Measurements from ENCODE around the gene FGFR3. TPM values are rescaled to one million over a fixed set of nuclear protein-coding genes. Genes with fewer than 3 reads are reported as not detected.

Gene FGFR3
- total and polyA plus RNA-seq, 2 of the 4 experiments (the other 2 are of a cell fraction), result 0.18 to 0.67 TPM

DNA sequence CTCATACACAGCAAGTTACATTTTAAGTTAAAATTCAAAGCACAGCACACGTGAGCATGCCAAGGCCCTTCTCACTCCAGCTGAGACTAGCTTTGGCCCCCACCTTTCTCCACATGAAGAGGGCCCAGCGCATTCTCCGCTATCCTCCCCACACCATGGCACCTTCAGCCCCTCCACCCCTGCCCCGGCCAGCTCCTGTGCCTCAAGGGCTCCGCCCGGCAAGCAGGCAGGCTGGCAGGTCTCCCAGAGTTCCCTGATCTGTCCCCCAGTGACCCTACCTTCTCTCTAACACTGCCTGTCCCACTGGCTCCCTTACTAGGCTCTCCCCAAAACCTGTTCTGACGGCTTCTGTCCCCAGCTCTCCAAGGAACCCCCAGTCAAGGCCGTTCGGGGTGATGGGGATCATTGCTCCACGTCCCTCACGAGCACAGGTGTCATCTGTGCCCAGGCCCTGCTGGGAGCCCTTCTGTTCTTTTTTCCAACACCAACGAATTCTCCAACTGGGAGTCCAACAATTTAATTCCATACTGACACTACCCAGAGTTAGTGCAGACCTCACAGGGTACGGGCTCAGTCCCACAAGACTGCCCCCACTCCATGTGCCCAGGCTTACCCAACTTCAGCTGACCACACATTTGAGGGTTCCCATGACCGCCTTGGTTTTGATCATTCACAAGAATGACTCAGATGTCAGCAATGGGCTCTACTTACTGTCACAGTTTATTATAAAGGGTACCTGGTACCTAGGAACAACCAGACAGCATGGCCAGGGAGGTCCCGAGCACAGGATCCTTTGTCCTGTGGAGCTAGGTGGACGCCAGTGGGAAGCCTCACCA lies 58.7 kb downstream of the FGFR3 start:
- Histone ChIP-seq H3K23ac (ENCODE audit: low read depth, low read length) (0 out of 2 replicates have a peak overlapping the region, but pooled peaks have one; percentile 16), H3K56ac (ENCODE audit: extremely low read depth, insufficient read depth, low read length) (no peak overlapping the region), H3K9ac (ENCODE audit: low read depth, low read length) (no peak overlapping the region), H3K9me3 (ENCODE audit: control insufficient read depth, insufficient read depth, low read length) (no peaks in the 10 kb centered on the region), H4K5ac (ENCODE audit: low read depth, low read length) (no peak overlapping the region), H3K27ac (ENCODE audit: insufficient read depth, low read length) (no peak overlapping the region), H2AK5ac (ENCODE audit: low read depth, low read length) (no peak overlapping the region; the same call in 1 of the 2 replicates), H3K36me3 (ENCODE audit: control insufficient read depth, insufficient read depth, low read length) (peaks cover 5% of the 10 kb centered on the region), H3K4me3 (ENCODE audit: insufficient read depth, low read depth, low read length) (no peak overlapping the region), H3K4me2 (ENCODE audit: low read depth, low read length) (no peak overlapping the region), H3K27me3 (ENCODE audit: control insufficient read depth, insufficient read depth, low read length) (no peaks in the 10 kb centered on the region), H2BK120ac (ENCODE audit: low read depth, low read length) (no peak overlapping the region), H3K9me1 (ENCODE audit: insufficient read depth, low read length) (peaks cover 35% of the 10 kb centered on the region), H3K4ac (ENCODE audit: low read depth, low read length) (0 out of 2 replicates have a peak overlapping the region, but pooled peaks have one; percentile 2), H2AK9ac (replicated peaks; ENCODE audit: low read depth, low read length, poor library complexity) (no peak overlapping the region), H2AFZ (replicated peaks; ENCODE audit: low read length, poor library complexity) (no peak overlapping the region), H4K20me1 (ENCODE audit: insufficient read depth, low read length) (peaks cover 39% of the 10 kb centered on the region), H4K91ac (ENCODE audit: insufficient read depth, low read depth, low read length) (no peak overlapping the region), H2BK20ac (ENCODE audit: low read depth, low read length) (no peak overlapping the region), H2BK15ac (ENCODE audit: low read depth, low read length) (no peak overlapping the region), H2BK5ac (ENCODE audit: low read depth, low read length, poor library complexity, severe bottlenecking) (no peak overlapping the region), H4K8ac (ENCODE audit: low read depth in 2 of 2, low read length in 2 of 2) (no peak overlapping the region), H3K4me1 (ENCODE audit: control insufficient read depth, insufficient read depth, low read length) (peaks cover 16% of the 10 kb centered on the region; the same call in 1 of the 2 replicates), H3K18ac (ENCODE audit: low read depth, low read length) (no peak overlapping the region), H3K79me1 (ENCODE audit: low read depth in 1 of 2, low read length in 2 of 2) (peaks cover 27 to 69% of the 10 kb centered on the region in 2 experiments), H3K14ac (replicated peaks; ENCODE audit: low read depth, low read length) (no peak overlapping the region)
- CTCF ChIA-PET, result no interaction called here
- DNase-seq (no peak), ATAC-seq (ENCODE audit: low read depth) (no peak)
- POLR2A ChIA-PET (ENCODE audit: unreplicated experiment), result no interaction called here
- no TSS peak for BruUV-seq (replicated peaks)
- intact Hi-C loops (cut with micrococcal nuclease), result no loop called here
- in situ Hi-C loops (cut with MboI; ENCODE audit: low sequenced_read_pairs), result no loop called here
- dilution Hi-C loops (cut with HindIII; ENCODE audit: low sequenced_read_pairs, unreplicated experiment), result no loop called here
- 89% methylated on average over 7 of the region's 16 CpGs; no CpG with 5 or more reads in 1 of the 2 experiments for WGBS, 2 experiments (ENCODE audit: extremely low coverage in 2 of 2, insufficient read length in 1 of 2)
- TF ChIP-seq, protein P1, sequence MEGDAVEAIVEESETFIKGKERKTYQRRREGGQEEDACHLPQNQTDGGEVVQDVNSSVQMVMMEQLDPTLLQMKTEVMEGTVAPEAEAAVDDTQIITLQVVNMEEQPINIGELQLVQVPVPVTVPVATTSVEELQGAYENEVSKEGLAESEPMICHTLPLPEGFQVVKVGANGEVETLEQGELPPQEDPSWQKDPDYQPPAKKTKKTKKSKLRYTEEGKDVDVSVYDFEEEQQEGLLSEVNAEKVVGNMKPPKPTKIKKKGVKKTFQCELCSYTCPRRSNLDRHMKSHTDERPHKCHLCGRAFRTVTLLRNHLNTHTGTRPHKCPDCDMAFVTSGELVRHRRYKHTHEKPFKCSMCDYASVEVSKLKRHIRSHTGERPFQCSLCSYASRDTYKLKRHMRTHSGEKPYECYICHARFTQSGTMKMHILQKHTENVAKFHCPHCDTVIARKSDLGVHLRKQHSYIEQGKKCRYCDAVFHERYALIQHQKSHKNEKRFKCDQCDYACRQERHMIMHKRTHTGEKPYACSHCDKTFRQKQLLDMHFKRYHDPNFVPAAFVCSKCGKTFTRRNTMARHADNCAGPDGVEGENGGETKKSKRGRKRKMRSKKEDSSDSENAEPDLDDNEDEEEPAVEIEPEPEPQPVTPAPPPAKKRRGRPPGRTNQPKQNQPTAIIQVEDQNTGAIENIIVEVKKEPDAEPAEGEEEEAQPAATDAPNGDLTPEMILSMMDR (conservative IDR thresholded peaks at IDR 0.05; ENCODE audit: low read depth, low read length), result no peak
- TF ChIP-seq FOS (IDR thresholded peaks at IDR 0.05; ENCODE audit: low read depth, low read length) (no peak), MAZ (IDR thresholded peaks at IDR 0.05; ENCODE audit: borderline replicate concordance, low read depth, low read length) (no peak), CEBPB (IDR thresholded peaks at IDR 0.05; ENCODE audit: low read depth, low read length) (no peak), NFE2L2 (IDR thresholded peaks at IDR 0.05; ENCODE audit: low read depth, low read length) (no peak), POLR2A (IDR thresholded peaks at IDR 0.05; ENCODE audit: low read depth, low read length) (no peak), MAFK (IDR thresholded peaks at IDR 0.05; ENCODE audit: low read depth, low read length) (no peak), CHD1 (IDR thresholded peaks at IDR 0.05; ENCODE audit: low read depth, low read length) (no peak), RCOR1 (IDR thresholded peaks at IDR 0.05; ENCODE audit: insufficient replicate concordance, low read length) (no peak), RAD21 (IDR thresholded peaks at IDR 0.05; ENCODE audit: low read length) (no peak), SMC3 (IDR thresholded peaks at IDR 0.05; ENCODE audit: low read depth, low read length) (no peak), BHLHE40 (IDR thresholded peaks at IDR 0.05; ENCODE audit: low read depth, low read length) (no peak), MXI1 (IDR thresholded peaks at IDR 0.05; ENCODE audit: borderline replicate concordance, low read depth, low read length) (no peak), RFX5 (IDR thresholded peaks at IDR 0.05; ENCODE audit: low read depth, low read length) (no peak)
- TF ChIP-seq, protein P2, sequence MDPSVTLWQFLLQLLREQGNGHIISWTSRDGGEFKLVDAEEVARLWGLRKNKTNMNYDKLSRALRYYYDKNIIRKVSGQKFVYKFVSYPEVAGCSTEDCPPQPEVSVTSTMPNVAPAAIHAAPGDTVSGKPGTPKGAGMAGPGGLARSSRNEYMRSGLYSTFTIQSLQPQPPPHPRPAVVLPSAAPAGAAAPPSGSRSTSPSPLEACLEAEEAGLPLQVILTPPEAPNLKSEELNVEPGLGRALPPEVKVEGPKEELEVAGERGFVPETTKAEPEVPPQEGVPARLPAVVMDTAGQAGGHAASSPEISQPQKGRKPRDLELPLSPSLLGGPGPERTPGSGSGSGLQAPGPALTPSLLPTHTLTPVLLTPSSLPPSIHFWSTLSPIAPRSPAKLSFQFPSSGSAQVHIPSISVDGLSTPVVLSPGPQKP (IDR thresholded peaks at IDR 0.05; ENCODE audit: borderline replicate concordance, low read depth, low read length), result no peak
